GM13977 (cell line): ENCODE measurements around the gene ADAMTS17.

Experiments
- DNase-seq: peaks from one replicate; pipeline ENCODE4 v3.0.0; 2012; ENCODE audit warnings: low spot score
- CTCF ChIP-seq: IDR thresholded peaks from 2 replicates; pipeline ENCODE4 v1.5.1; 2012; ENCODE audit warnings: mild to moderate bottlenecking, control low read depth; ENCODE audit not compliant: insufficient read depth; ENCODE audit errors: extremely low read depth, missing control alignments
- in situ Hi-C: fragments of 300-500 bp; cut with MboI; formaldehyde crosslinking; loops from one replicate; pipeline ENCODE4 v1.12.0; 2022; ENCODE audit warnings: low sequenced_read_pairs, low pct_unique_long_range_greater_than_20kb, mixed read lengths, inconsistent platforms; ENCODE audit not compliant: unreplicated experiment

Gene ADAMTS17

GRCh38 chr15:100192097-100193080 lies 149.4 kb downstream of the ADAMTS17 start:
- TF ChIP-seq CTCF = no peak
- DNase-seq = no peak
- in situ Hi-C loops = no loop called here

DNA sequence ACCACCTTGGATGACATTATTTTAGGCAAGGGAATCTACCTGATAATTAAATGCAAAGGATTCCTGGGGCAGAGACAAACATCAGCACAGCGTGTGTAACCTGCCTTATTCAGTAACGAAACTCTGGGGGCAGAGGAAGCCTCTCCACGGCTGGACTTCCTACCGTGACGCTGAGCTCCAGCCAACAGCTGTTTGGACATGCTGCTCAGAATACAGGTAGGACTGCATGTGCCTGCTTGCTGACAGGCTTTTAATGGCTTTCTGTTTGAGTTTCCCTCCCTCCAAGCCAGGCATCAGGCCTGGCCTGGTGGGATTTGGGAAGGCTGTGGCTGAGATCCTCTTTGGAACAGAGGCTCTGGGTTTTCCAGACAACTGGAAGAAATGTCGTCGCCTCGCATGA lies 150.6 kb downstream of the ADAMTS17 start:
- in situ Hi-C loops = no loop called here
- TF ChIP-seq CTCF = no peak
- DNase-seq = no peak

DNA sequence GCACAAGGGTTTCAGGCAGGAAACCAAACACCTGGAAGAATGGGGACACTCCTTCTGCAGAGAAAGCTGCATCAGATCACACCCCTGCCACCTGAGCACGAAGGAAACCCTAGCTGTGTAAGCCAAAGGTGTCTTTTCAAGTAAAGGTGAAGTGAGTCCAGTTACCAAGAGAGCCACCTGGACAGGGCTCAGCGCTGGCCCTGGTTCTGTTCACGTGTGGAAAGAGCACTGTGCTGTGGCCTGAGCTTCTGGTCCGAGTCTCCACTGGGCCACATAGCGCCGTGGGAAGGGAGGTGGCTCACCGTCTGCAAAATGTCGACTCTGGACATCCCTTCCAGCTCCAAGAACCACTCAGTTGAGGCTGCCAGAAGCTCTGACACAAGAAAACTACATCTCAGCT lies 151.1 kb downstream of the ADAMTS17 start:
- no peak for TF ChIP-seq CTCF
- in situ Hi-C loops = no loop called here
- DNase-seq = no peak

DNA sequence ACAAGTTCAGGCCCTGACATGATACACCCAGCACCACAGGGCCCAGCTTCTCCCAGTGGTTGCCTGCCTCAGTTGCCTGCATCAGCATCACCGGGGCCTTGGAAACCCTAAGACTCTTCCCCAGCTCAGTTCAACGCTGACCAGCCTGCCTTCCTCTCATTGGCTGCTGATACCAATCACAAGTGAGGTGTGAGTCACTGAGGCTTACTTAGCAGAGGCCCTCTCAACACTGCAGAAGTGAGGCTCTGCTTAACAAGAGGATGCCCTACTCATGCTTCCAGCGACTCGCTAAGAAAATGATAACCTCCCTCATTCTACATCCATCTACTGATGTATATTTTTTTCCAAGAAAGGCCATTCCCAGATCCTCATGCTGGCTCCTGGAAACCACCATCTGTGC lies 151.9 kb downstream of the ADAMTS17 start:
- no peak for DNase-seq
- in situ Hi-C loops = no loop called here
- TF ChIP-seq CTCF = no peak

DNA sequence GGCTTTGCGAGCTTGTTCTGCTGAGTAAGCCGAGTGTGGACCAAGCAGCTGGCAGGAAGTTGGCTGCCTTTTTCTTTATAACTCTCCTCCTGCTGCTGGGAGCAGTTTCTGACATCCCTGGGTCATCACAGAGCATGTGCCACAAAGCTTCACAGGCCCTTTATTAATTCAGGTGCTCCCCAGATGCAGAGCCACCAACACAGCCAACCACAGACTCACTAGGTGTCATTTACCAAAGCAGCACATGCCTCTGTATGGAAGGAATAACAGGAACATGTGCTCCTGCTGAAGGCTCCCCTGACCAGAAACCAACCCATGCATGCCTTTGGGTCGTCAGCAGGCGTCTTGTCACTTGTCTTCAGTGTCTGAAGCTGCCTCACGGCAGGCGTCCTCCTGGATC lies 152.5 kb downstream of the ADAMTS17 start:
- no peak for TF ChIP-seq CTCF
- in situ Hi-C loops = no loop called here
- DNase-seq = no peak

DNA sequence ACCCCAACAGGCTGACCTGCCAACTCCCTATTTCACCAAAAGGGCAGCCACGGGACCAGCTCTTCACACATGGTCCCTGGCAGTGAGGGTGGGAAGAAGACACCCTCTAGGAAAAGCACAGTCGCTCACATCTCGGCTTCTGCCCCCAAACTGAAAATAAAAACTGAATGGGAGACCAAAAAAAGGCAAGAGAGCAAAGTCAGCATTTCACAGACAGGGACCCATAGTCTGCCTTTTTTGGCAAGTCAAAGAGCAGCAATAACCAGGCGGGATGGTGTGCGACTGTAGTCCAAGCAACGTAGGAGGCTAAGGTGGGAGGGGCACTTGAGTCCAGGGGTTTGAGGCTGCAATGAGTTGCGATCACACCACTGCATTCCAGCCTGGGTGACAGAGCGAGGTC lies 154.1 kb downstream of the ADAMTS17 start:
- in situ Hi-C loops = no loop called here
- DNase-seq = no peak
- no peak for TF ChIP-seq CTCF
